Activated effector memory CD4-positive, alpha-beta T cell treated with anti-CD3 and anti-CD28 coated beads, Interleukin-2, amount 50 U/mL, for 16 hours (primary cell): ENCODE data around the gene PDIA5.
"Not testable (repeated sequence)": the region's sequence is repeated elsewhere in the genome, so short reads cannot be mapped to it uniquely, and the experiment has no call there.

Experiments used
- DNase-seq: peaks from one replicate; pipeline ENCODE4 v3.0.0-alpha.2; 2020

Gene PDIA5

GRCh38 chr3:123151853-123152420 lies 85.1 kb downstream of the PDIA5 start:
- DNase-seq: not testable (repeated sequence)

- DNase-seq: no peak
Observed at GRCh38 chr3:123152687-123153086, 85.9 kb downstream of the PDIA5 start.

GRCh38 chr3:123153125-123154019 lies 86.5 kb downstream of the PDIA5 start:
- no peak for DNase-seq

- DNase-seq: no peak
Observed at GRCh38 chr3:123154020-123154985, 87.5 kb downstream of the PDIA5 start.

GRCh38 chr3:123155471-123156011 lies 88.7 kb downstream of the PDIA5 start:
- no peak for DNase-seq

GRCh38 chr3:123156276-123156995 lies 89.6 kb downstream of the PDIA5 start:
- no peak for DNase-seq

- DNase-seq: no peak
Observed at GRCh38 chr3:123157209-123157597, 90.4 kb downstream of the PDIA5 start.

- DNase-seq: no peak
Observed at GRCh38 chr3:123157598-123158287, 90.9 kb downstream of the PDIA5 start.

- no peak for DNase-seq
Observed at GRCh38 chr3:123158330-123158729, 91.5 kb downstream of the PDIA5 start.

- no peak for DNase-seq
Observed at GRCh38 chr3:123158899-123159390, 92.1 kb downstream of the PDIA5 start.

- no peak for DNase-seq
Observed at GRCh38 chr3:123159926-123160635, 93.3 kb downstream of the PDIA5 start.

GRCh38 chr3:123161167-123161566 lies 94.3 kb downstream of the PDIA5 start:
- DNase-seq: no peak

GRCh38 chr3:123163141-123163540 lies 96.3 kb downstream of the PDIA5 start:
- no peak for DNase-seq

- DNase-seq: no peak
Observed at GRCh38 chr3:123165163-123165562, 98.3 kb downstream of the PDIA5 start.

- DNase-seq: no peak
Observed at GRCh38 chr3:123167686-123168085, 100.9 kb downstream of the PDIA5 start.

GRCh38 chr3:123168122-123168521 lies 101.3 kb downstream of the PDIA5 start:
- DNase-seq: no peak

GRCh38 chr3:123168605-123169004 lies 101.8 kb downstream of the PDIA5 start:
- DNase-seq: no peak

- no peak for DNase-seq
Observed at GRCh38 chr3:123169492-123169929, 102.7 kb downstream of the PDIA5 start.

- no peak for DNase-seq
Observed at GRCh38 chr3:123169930-123170329, 103.1 kb downstream of the PDIA5 start.

GRCh38 chr3:123180791-123181190 lies 114.0 kb downstream of the PDIA5 start:
- DNase-seq: no peak

- DNase-seq: no peak
Observed at GRCh38 chr3:123186695-123187094, 119.9 kb downstream of the PDIA5 start.
